ENCODE data around the gene NACAD. TPM values are rescaled to one million over a fixed set of nuclear protein-coding genes. Genes with fewer than 3 reads are reported as not detected.

Gene NACAD
- total RNA-seq, 2 donors from 2014 or later: 0.71 to 1.3 TPM

- H3K9me3 Mint-ChIP-seq: no peaks in the 10 kb centered on the region
- no peak for ATAC-seq (replicated peaks)
- peak overlapping the region; percentile 45 for H3K4me3 Mint-ChIP-seq
- H3K36me3 Mint-ChIP-seq (ENCODE audit: low read depth): no peaks in the 10 kb centered on the region
- peaks cover 6% of the 10 kb centered on the region for H3K4me1 Mint-ChIP-seq
- H3K27me3 Mint-ChIP-seq: peaks cover 6% of the 10 kb centered on the region
- H3K27ac Mint-ChIP-seq: no peak overlapping the region
Observed at GRCh38 chr7:45087301-45088145, 1.2 kb downstream of the NACAD start.

DNA sequence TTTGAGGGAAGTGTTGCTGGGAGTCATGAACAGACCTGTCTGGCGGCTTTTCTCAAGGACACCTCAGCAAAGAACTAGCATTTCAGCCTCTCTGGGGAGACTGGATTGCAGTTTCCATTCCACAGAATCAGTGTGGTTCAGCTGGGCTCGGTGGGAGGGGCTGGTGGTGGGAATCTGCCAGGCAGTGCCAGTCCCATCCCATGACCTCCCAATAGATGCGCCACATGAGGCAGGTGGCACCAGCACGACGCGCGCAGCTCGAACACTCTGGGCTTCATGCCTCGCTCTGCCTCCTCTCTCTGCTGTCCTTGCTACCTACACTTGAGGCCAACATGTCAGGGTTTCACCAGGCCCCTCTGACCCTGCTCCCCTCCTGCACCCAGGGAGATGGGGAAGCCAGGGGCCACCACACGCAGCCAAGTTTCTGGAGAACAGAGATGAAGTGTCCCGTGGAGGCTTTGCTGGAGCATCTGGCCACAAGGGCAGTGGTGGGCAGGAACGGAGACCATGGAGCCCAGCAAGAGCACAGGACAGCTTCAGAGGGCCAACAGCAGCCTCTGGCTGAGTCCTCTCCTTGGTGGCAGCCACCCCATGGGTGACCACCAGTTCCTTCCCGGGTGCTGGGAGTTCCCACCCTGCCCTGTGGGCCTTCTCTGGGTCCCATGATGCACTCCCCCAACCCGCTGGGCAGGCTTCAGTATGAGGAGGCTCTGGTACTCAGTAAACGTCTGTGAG is 2.3 kb downstream of the NACAD start:
- Mint-ChIP-seq H3K36me3 (ENCODE audit: low read depth) (no peaks in the 10 kb centered on the region), H3K27ac (no peak overlapping the region), H3K27me3 (peaks cover 6% of the 10 kb centered on the region), H3K4me1 (peaks cover 6% of the 10 kb centered on the region), H3K4me3 (no peak overlapping the region), H3K9me3 (no peaks in the 10 kb centered on the region)
- ATAC-seq (replicated peaks): no peak

DNA sequence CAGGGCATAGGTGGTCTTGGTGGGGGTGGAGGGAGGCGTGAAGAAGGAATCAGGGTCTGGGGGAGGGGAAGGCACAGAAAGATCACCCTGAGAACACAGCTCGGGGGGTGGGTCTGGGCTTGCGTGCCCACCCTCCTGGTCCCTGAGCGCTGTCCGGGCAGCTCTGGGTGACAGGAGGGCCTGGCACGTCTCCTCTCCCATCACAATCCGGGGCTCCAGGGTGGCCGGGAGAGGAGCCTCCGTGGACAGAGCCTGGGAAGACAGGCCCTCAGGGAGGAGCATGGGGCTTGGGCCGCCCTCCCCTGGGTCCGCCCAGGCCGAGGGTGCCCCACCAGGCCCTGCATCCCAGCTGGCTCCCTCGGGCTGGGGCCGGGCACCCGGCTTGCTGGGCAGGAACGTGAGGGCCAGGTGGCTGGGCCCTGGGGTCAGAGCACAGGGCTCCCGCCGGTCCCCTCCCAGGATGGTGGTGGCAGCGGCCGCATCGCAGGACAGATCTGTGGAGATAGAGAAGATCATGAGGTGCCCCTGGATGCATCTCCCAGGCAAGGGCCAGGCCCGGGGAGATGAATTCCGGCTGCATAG is 3.1 kb downstream of the NACAD start:
- Mint-ChIP-seq H3K4me3 (no peak overlapping the region), H3K4me1 (peaks cover 6% of the 10 kb centered on the region), H3K27me3 (peaks cover 6% of the 10 kb centered on the region), H3K36me3 (ENCODE audit: low read depth) (no peaks in the 10 kb centered on the region), H3K27ac (no peak overlapping the region), H3K9me3 (no peaks in the 10 kb centered on the region)
- ATAC-seq (replicated peaks): no peak

DNA sequence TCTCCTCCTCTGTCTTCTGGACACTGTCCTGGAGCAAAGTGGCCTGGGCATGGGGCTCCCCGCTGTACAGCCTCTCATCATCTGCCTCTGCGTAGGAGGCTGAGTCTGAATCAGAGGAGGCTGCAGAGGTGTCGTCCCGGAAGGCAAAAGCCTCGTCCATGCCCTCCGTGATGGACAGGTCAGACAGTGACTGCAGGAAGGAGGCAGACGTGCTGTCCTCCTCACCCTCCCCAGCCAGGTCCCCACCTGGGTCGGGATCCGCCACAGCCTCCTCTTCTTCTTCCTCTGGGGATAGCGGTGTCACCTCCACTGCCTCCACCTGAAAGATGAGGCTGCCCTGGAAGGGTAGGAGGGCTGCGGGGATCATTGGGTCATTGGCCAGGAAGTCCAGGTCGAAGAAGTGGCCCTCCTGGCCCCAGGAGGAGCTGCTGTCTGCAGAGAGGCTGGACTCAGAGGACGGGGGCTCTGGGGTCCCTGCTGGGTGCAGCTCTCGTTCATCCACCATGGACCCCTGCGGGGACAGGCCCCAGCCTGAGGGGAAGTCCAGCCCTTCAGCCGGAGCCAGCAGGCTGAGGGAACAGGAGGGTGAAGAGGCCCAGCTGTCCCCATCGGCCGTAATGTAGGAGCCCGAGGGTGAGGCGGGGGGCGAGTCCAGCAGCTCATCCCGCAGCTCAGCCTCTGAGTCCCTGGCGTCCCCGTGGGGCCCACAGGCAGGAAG is 3.7 kb downstream of the NACAD start:
- no peaks in the 10 kb centered on the region for H3K36me3 Mint-ChIP-seq (ENCODE audit: low read depth)
- ATAC-seq (replicated peaks): no peak
- no peak overlapping the region for H3K27ac Mint-ChIP-seq
- H3K4me3 Mint-ChIP-seq: no peak overlapping the region
- peaks cover 6% of the 10 kb centered on the region for H3K4me1 Mint-ChIP-seq
- no peaks in the 10 kb centered on the region for H3K9me3 Mint-ChIP-seq
- peaks cover 6% of the 10 kb centered on the region for H3K27me3 Mint-ChIP-seq

- ATAC-seq (replicated peaks): no peak
- peaks cover 2% of the 10 kb centered on the region for H3K4me1 Mint-ChIP-seq
- no peaks in the 10 kb centered on the region for H3K36me3 Mint-ChIP-seq (ENCODE audit: low read depth)
- H3K9me3 Mint-ChIP-seq: no peaks in the 10 kb centered on the region
- H3K4me3 Mint-ChIP-seq: no peak overlapping the region
- peaks cover under 1% of the 10 kb centered on the region for H3K27me3 Mint-ChIP-seq
- no peak overlapping the region for H3K27ac Mint-ChIP-seq
Observed at GRCh38 chr7:45084336-45084735, 4.4 kb downstream of the NACAD start.

- Mint-ChIP-seq H3K36me3 (ENCODE audit: low read depth) (no peaks in the 10 kb centered on the region), H3K4me3 (no peak overlapping the region), H3K27ac (no peak overlapping the region), H3K4me1 (no peaks in the 10 kb centered on the region), H3K9me3 (no peaks in the 10 kb centered on the region), H3K27me3 (no peaks in the 10 kb centered on the region)
- no peak for ATAC-seq (replicated peaks)
Observed at GRCh38 chr7:45082831-45083331, 5.9 kb downstream of the NACAD start.

- Mint-ChIP-seq H3K27me3 (no peaks in the 10 kb centered on the region), H3K4me1 (no peaks in the 10 kb centered on the region), H3K27ac (no peak overlapping the region), H3K4me3 (no peak overlapping the region), H3K36me3 (ENCODE audit: low read depth) (no peaks in the 10 kb centered on the region), H3K9me3 (no peaks in the 10 kb centered on the region)
- peak; percentile 20 for ATAC-seq (replicated peaks)
Observed at GRCh38 chr7:45082031-45082830, 6.5 kb downstream of the NACAD start.

GRCh38 chr7:45081670-45081974 is 7.1 kb downstream of the NACAD start:
- Mint-ChIP-seq H3K4me3 (no peak overlapping the region), H3K4me1 (no peaks in the 10 kb centered on the region), H3K36me3 (ENCODE audit: low read depth) (peaks cover 4% of the 10 kb centered on the region), H3K27ac (no peak overlapping the region), H3K27me3 (no peaks in the 10 kb centered on the region), H3K9me3 (no peaks in the 10 kb centered on the region)
- no peak for ATAC-seq (replicated peaks)

- peak overlapping the region; percentile 63 for H3K27ac Mint-ChIP-seq
- H3K4me3 Mint-ChIP-seq: no peak overlapping the region
- peaks cover 8% of the 10 kb centered on the region for H3K36me3 Mint-ChIP-seq (ENCODE audit: low read depth)
- no peaks in the 10 kb centered on the region for H3K9me3 Mint-ChIP-seq
- no peak for ATAC-seq (replicated peaks)
- H3K27me3 Mint-ChIP-seq: no peaks in the 10 kb centered on the region
- H3K4me1 Mint-ChIP-seq: no peaks in the 10 kb centered on the region
Observed at GRCh38 chr7:45080958-45081669, 7.7 kb downstream of the NACAD start.

GRCh38 chr7:45080265-45080957 is 8.4 kb downstream of the NACAD start:
- Mint-ChIP-seq H3K9me3 (no peaks in the 10 kb centered on the region), H3K27me3 (no peaks in the 10 kb centered on the region), H3K4me1 (peaks cover under 1% of the 10 kb centered on the region), H3K27ac (peak overlapping the region; percentile 66), H3K4me3 (no peak overlapping the region), H3K36me3 (ENCODE audit: low read depth) (peaks cover 13% of the 10 kb centered on the region)
- ATAC-seq (replicated peaks): peak; percentile 34

DNA sequence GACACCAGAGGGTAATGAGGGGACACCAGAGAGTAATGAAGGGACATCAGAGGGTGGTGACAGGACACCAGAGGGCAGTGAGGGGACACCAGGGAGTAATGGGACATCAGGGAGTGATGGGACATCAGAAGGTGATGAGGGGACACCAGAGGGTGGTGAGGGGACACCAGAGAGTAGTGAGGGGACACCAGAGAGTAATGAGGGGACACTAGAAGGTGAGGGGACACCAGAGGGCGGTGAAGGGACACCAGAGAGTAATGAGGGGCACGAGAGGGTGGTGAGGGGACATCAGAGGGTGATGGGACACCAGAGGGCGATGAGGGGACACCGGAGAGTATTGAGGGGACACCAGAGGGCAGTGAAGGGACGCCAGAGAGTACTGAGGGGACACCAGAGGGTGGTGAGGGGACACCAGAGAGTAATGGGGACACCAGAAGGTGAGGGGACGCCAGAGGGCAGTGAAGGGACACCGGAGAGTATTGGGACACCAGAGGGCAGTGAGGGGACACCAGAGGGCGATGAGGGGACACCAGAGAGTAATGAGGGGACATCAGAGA is 10.6 kb downstream of the NACAD start:
- no peak for ATAC-seq (replicated peaks)

GRCh38 chr7:45077579-45077978 is 11.2 kb downstream of the NACAD start:
- Mint-ChIP-seq H3K27ac (peak overlapping the region; percentile 42), H3K27me3 (no peaks in the 10 kb centered on the region), H3K4me1 (peaks cover 11% of the 10 kb centered on the region), H3K9me3 (no peaks in the 10 kb centered on the region), H3K36me3 (ENCODE audit: low read depth) (peaks cover 42% of the 10 kb centered on the region), H3K4me3 (no peak overlapping the region)
- no peak for ATAC-seq (replicated peaks)

More for the DNA sequence above, 10.6 kb downstream of the NACAD start:
- H3K27ac Mint-ChIP-seq: peak overlapping the region; percentile 42
- no peak overlapping the region for H3K4me3 Mint-ChIP-seq
- H3K36me3 Mint-ChIP-seq (ENCODE audit: low read depth): peaks cover 36% of the 10 kb centered on the region
- H3K27me3 Mint-ChIP-seq: no peaks in the 10 kb centered on the region
- peaks cover 7% of the 10 kb centered on the region for H3K4me1 Mint-ChIP-seq
- H3K9me3 Mint-ChIP-seq: no peaks in the 10 kb centered on the region

All from activated T-helper 17 cell treated with anti-CD3 and anti-CD28 coated beads, Interleukin-2, amount 50 U/mL, for 72 hours (primary cell).